Measurements from ENCODE around the gene OXT. TPM values are rescaled to one million over a fixed set of nuclear protein-coding genes. Genes with fewer than 3 reads are reported as not detected.
A peak's percentile ranks its signal among the peaks of the same experiment; 100 is the strongest.

Gene OXT
- total and polyA plus RNA-seq, 2 of the 13 experiments (the other 11 are each of a cell fraction or from before 2014, with no cell fraction given): not detected

DNA sequence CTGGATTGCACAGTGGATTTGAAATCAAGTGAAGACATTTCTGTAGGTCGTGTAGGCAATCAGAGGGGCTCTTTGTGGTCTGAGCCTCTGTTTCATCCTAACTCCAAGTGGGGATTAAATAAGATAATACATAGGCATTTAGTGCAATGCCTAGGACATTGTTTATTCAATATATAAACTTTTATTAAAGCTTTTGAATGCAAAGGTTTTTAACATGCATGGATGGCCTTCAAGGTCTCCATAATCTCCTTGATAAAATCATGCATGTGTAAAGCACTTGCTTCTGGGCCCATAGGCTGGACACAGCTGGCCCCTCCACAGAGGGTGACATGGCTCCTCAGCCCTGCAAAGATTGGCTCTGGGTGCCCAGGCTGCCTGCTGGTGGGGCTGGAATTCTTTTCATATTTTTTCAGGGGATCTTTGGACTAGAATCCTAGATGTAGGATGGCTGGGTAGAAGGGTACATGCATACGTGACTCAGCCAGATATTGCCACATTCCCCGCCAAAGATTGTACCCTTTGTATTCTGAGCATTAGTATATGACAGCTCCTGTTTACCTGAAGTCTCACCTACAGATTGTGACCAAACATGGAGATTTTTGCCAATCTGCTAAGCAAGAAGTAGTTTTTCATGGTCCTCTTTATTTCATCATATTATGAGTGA is 32.1 kb downstream of the OXT start (continued):
- TF ChIP-seq, protein P1, sequence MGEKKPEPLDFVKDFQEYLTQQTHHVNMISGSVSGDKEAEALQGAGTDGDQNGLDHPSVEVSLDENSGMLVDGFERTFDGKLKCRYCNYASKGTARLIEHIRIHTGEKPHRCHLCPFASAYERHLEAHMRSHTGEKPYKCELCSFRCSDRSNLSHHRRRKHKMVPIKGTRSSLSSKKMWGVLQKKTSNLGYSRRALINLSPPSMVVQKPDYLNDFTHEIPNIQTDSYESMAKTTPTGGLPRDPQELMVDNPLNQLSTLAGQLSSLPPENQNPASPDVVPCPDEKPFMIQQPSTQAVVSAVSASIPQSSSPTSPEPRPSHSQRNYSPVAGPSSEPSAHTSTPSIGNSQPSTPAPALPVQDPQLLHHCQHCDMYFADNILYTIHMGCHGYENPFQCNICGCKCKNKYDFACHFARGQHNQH (CRISPR knock-in tag; IDR thresholded peaks at IDR 0.05): peak; percentile 66; the same call in 1 of the 2 replicates
- TF ChIP-seq, protein P2, sequence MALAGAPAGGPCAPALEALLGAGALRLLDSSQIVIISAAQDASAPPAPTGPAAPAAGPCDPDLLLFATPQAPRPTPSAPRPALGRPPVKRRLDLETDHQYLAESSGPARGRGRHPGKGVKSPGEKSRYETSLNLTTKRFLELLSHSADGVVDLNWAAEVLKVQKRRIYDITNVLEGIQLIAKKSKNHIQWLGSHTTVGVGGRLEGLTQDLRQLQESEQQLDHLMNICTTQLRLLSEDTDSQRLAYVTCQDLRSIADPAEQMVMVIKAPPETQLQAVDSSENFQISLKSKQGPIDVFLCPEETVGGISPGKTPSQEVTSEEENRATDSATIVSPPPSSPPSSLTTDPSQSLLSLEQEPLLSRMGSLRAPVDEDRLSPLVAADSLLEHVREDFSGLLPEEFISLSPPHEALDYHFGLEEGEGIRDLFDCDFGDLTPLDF (CRISPR knock-in tag; IDR thresholded peaks at IDR 0.05): peak; percentile 67; the same call in 1 of the 2 replicates
- TF ChIP-seq, protein P3, sequence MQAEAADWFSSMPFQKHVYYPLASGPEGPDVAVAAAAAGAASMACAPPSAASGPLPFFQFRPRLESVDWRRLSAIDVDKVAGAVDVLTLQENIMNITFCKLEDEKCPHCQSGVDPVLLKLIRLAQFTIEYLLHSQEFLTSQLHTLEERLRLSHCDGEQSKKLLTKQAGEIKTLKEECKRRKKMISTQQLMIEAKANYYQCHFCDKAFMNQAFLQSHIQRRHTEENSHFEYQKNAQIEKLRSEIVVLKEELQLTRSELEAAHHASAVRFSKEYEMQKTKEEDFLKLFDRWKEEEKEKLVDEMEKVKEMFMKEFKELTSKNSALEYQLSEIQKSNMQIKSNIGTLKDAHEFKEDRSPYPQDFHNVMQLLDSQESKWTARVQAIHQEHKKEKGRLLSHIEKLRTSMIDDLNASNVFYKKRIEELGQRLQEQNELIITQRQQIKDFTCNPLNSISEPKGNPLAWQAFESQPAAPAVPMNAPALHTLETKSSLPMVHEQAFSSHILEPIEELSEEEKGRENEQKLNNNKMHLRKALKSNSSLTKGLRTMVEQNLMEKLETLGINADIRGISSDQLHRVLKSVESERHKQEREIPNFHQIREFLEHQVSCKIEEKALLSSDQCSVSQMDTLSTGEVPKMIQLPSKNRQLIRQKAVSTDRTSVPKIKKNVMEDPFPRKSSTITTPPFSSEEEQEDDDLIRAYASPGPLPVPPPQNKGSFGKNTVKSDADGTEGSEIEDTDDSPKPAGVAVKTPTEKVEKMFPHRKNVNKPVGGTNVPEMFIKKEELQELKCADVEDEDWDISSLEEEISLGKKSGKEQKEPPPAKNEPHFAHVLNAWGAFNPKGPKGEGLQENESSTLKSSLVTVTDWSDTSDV (CRISPR knock-in tag; IDR thresholded peaks at IDR 0.05): no peak
- peak; percentile 75; the same call in 1 of the 2 replicates for TF ChIP-seq ATF1 (CRISPR knock-in tag; IDR thresholded peaks at IDR 0.05)
- peak; percentile 98 for TF ChIP-seq ZNF337 (CRISPR knock-in tag; IDR thresholded peaks at IDR 0.05; ENCODE audit: borderline replicate concordance, low read depth)
- TF ChIP-seq SP5 (CRISPR knock-in tag; IDR thresholded peaks at IDR 0.05; ENCODE audit: borderline replicate concordance, low read depth): peak; percentile 57; the same call in 1 of the 2 replicates
- no peak for TF ChIP-seq SOX6 (IDR thresholded peaks at IDR 0.05)
- TF ChIP-seq SOX6 (CRISPR knock-in tag; IDR thresholded peaks at IDR 0.05): peak; percentile 94
- TF ChIP-seq, protein P4, sequence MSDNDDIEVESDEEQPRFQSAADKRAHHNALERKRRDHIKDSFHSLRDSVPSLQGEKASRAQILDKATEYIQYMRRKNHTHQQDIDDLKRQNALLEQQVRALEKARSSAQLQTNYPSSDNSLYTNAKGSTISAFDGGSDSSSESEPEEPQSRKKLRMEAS (IDR thresholded peaks at IDR 0.05): peak; percentile 73
- peak; percentile 77 for TF ChIP-seq ZNF441 (CRISPR knock-in tag; IDR thresholded peaks at IDR 0.05; ENCODE audit: borderline replicate concordance)
- TF ChIP-seq IRF2 (CRISPR knock-in tag; IDR thresholded peaks at IDR 0.05): peak; percentile 81; the same call in 1 of the 2 replicates
- TF ChIP-seq, protein P5, sequence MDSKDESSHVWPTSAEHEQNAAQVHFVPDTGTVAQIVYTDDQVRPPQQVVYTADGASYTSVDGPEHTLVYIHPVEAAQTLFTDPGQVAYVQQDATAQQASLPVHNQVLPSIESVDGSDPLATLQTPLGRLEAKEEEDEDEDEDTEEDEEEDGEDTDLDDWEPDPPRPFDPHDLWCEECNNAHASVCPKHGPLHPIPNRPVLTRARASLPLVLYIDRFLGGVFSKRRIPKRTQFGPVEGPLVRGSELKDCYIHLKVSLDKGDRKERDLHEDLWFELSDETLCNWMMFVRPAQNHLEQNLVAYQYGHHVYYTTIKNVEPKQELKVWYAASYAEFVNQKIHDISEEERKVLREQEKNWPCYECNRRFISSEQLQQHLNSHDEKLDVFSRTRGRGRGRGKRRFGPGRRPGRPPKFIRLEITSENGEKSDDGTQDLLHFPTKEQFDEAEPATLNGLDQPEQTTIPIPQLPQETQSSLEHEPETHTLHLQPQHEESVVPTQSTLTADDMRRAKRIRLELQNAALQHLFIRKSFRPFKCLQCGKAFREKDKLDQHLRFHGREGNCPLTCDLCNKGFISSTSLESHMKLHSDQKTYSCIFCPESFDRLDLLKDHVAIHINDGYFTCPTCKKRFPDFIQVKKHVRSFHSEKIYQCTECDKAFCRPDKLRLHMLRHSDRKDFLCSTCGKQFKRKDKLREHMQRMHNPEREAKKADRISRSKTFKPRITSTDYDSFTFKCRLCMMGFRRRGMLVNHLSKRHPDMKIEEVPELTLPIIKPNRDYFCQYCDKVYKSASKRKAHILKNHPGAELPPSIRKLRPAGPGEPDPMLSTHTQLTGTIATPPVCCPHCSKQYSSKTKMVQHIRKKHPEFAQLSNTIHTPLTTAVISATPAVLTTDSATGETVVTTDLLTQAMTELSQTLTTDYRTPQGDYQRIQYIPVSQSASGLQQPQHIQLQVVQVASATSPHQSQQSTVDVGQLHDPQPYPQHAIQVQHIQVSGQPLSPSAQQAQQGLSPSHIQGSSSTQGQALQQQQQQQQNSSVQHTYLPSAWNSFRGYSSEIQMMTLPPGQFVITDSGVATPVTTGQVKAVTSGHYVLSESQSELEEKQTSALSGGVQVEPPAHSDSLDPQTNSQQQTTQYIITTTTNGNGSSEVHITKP (CRISPR knock-in tag; IDR thresholded peaks at IDR 0.05; ENCODE audit: low read depth): peak; percentile 74; the same call in 1 of the 2 replicates
- TF ChIP-seq GZF1 (CRISPR knock-in tag; IDR thresholded peaks at IDR 0.05): no peak
- TF ChIP-seq ZNF850 (CRISPR knock-in tag; conservative IDR thresholded peaks at IDR 0.05): no peak
- no peak for TF ChIP-seq RAD51 (IDR thresholded peaks at IDR 0.05; ENCODE audit: borderline replicate concordance)
- peak; percentile 56; the same call in 1 of the 2 replicates for TF ChIP-seq MAZ (IDR thresholded peaks at IDR 0.05; ENCODE audit: borderline replicate concordance, low read depth, low read length)
- peak; percentile 55; the same call in 1 of the 2 replicates for TF ChIP-seq MAZ (CRISPR knock-in tag; IDR thresholded peaks at IDR 0.05; ENCODE audit: low read depth)
- no peak for TF ChIP-seq ZNF354B (CRISPR knock-in tag; IDR thresholded peaks at IDR 0.05)
- peak; percentile 28; the same call in 1 of the 2 replicates for TF ChIP-seq NR2C2 (CRISPR knock-in tag; IDR thresholded peaks at IDR 0.05; ENCODE audit: borderline replicate concordance)
- TF ChIP-seq KLF16 (CRISPR knock-in tag; IDR thresholded peaks at IDR 0.05): peak in 1 of 2 experiments; percentile 87; a peak in 2 of 4 replicates
- TF ChIP-seq CEBPB (IDR thresholded peaks at IDR 0.05; ENCODE audit: borderline replicate concordance, low read depth, low read length): peak; percentile 99
